GM19324 (cell line): ENCODE results near the gene NPAS3.

Source experiments
- ATAC-seq: cut with Tn5 transposase; IDR thresholded peaks from one replicate; pipeline ENCODE4 v1.9.1; 2021; ENCODE audit warnings: mild to moderate bottlenecking, moderate library complexity; ENCODE audit not compliant: unreplicated experiment, low FRiP score

The NPAS3 gene

GRCh38 chr14:33563191-33563900, 624.7 kb downstream of the NPAS3 start:
- ATAC-seq = no peak

DNA sequence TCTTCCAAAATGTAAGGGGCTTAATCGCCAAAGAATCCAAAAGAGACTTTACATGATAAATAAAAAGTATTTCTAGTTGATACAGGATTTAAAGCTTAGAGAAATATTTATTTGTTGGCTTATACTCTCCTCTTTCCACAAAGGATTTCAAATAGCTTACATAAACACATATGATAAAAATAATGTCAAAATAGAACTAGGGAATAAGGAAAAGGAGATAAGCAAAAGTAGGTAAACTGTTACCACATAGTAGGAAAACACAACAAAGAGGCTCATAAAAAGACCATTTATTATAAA, 625.2 kb downstream of the NPAS3 start:
- no peak for ATAC-seq

DNA sequence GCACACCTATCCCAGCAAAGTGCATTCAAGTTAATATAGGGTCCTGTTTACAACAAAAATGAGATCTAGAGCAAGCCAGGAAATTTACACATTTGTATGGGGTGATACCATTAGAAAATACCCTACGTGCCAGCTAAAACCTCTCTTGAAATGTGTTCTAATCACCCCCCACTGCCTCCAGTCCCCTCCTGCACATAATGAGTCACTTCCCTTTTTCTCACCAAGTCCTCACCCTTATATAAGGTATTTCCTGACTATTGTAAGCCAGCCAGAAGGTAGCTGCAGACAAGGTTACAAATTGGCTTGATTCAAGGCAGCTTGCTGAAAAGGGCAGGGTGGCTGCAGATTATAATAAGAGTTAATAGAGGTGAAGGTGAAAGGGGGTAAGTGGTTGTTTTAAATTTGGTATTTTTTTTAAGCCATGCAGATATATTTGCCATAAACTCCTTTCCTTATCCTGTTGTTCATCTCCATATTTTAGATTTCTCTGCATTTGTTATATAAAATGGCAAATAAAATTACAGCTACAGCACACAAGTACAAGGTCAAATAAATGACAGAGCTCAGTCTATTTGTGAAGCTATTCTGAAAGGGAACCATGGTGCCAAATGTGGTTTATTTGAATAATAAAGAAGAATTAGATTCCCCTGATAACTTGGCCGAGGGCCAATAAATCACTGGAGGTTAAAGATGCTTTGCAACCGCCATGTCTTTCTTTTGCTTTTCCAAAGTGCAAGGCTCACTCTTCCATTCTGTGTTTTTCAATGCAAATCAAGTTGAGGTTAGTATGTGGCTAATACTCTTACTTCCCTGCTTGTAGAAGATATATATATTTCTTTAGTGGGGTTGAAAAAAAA, 626.3 kb downstream of the NPAS3 start:
- peak; percentile 72 for ATAC-seq

DNA sequence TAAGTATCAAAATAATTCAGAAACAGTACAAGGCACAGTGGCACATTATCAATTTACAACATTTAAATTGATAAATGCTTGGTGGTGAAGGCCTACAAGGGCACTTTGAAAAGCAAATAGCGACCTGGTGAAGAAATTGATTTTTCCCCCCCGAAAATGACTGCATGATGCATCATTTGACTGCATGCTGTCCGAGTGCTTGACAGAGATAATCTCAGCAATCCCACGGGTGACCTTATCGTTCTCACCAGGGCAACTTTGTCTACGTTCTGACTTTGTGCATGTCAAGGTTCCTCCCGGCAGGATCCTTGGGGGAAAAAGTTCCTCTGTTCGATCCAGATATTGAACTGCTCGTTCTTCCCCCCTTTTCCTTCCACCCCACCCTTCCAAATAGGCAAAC, 627.4 kb downstream of the NPAS3 start:
- ATAC-seq = no peak

- no peak for ATAC-seq
Observed at GRCh38 chr14:33567023-33567728, 628.5 kb downstream of the NPAS3 start.

- ATAC-seq = no peak
Observed at GRCh38 chr14:33567731-33568130, 629.1 kb downstream of the NPAS3 start.

DNA sequence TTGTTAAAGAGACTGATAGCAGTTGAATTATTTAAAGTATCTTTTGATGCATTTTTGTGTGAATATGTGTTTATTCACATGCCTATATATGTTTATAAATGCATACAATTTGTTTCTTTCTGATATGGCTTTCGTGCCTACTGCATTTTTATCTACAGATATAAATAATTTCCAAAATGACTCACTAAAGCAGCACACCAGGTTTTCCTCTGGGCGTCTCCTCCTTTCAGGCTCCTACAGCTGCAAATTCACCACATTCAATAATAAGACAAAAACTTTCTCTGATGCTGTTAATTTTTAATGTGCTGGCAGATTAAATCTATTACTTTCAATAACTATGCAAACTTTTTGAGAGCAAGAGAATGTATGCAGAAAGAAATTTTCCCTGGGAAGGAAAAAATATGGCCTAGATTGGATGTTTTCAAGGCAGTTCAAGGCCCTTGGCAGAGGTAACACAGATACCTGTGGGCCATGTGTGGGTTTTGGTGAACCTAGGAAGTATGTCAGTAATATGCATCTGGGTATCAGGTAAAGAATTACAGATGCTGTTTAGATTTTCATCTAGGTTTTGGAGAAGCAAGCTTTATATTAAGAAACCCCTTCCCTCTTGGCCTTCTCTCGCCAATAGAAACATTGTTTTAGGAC, 630.4 kb downstream of the NPAS3 start:
- no peak for ATAC-seq

DNA sequence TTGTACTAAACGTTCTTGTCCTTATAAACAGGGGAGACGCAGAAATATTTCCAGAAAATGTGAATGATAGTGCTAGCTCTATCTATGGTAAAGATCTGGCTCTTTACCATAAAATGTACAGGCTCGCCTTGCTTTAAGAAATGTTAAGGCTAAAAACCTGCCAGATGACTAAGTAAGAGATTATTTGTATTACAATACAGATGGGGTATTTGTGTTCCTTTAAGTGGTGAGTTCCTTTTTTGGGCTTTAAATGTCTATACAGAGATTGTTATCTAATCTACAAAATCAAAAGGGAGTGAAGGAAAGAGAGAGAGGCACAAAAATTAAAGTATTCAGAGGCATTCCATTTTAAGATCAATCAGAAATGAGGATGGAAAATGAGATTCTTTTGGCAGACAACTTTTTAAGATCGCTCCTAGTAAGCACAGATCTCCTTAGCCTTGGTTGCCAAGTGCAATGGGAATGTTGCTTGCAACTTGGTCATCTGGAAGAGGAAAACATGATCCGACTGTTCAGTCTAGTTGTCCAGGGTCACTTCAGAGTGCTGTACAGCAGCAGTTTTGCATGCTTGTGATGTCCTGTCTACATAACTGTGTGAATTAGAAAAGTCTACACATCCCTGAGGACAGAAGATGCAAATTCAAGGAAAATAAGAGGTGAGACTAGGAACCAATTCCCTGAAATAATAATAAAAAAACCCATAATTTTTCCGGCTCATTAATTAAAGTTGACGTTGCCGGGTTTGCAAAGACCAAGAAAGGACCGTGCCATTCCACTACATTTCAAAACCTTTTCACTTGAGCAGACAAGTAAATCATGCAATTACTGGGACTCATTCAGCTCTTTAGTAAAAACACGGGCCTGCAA, 631.4 kb downstream of the NPAS3 start:
- ATAC-seq = no peak

DNA sequence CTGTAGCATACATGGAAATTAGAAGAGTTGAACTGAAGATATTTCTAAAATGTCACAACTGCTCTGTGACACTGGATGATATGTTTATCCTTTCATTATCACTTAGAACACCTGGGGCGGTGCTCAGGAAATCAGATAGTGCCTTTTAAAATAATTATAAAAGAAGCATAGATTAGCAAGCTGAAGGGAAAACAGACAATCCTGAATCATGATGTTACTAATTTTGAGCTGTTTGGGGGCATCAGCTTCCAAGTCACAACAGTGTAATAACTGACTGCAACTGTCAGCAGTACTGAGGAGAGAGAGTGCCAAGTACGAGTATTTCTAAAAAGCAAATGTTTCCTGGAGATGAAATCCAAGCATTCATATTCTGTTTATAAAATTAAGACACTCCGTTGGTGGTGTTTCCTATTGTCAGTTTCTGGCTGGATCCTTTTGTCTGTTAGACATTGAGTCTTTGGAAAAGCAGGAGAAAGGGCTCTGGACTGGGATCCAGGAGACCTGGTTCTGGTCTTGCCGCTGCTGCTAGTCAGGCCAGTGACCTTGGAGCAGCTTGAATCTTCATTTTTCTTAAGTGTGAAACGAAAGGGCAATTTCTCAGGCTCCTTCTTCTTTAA, 632.1 kb downstream of the NPAS3 start:
- ATAC-seq = no peak

GRCh38 chr14:33573301-33573880, 634.7 kb downstream of the NPAS3 start:
- no peak for ATAC-seq

GRCh38 chr14:33576014-33576413, 637.3 kb downstream of the NPAS3 start:
- no peak for ATAC-seq

GRCh38 chr14:33578461-33579216, 640.0 kb downstream of the NPAS3 start:
- ATAC-seq = no peak

GRCh38 chr14:33580231-33580749, 641.6 kb downstream of the NPAS3 start:
- ATAC-seq = no peak

DNA sequence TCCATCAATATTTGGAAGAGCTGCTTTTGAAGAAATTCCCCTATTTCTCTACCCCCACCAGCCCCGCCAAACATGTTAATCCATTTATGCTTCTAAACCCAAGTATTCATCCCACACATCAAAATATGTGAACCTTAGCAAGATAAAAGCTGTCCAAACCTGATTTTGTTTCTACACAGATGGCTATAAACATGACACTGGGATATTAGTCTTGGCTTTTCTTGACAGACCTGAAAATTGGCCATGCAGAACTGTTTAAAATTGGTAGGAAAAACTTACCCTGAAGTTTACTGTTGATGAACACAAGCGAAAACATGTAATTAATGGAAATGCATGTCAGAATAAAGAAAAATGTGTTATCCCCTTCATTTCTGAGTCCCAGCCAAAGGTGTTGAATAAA, 642.2 kb downstream of the NPAS3 start:
- no peak for ATAC-seq

DNA sequence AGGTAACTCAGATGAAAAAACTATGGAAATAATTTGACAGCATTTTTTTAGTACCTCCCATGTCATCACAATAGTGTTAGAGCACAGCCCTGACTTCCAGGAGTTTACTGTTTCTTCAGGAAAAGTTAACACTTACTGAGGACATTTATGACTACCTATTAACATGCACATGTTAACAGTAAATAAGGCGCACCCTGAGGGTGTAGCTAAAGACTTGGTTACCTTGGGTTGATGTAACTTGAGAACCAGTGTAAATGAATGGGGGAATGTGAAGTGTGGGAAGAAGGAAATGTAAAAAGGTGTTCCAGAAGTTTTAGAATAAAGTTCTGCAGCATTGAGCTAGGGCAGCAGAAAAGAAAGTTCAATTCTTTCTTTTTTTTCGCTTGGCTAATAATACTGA, 646.0 kb downstream of the NPAS3 start:
- no peak for ATAC-seq

GRCh38 chr14:33586806-33587205, 648.1 kb downstream of the NPAS3 start:
- ATAC-seq = no peak

DNA sequence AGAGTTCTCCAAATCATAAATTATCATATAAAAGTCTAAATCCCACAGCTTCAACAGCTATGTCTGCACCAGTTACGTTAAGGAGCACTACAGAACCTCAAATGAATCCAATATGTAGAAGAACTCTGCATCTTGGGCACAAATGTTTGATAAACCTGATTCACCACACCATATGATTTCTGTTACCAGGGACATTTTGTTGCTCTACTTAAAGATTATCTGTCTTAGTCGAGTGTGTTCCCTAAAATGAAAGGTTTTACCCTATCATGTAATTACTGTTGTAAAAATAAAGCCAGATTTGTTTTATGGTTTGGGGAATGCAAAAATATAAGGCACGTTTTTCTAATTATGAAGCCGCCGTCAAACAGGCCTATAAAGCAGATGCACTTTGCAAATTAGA, 649.1 kb downstream of the NPAS3 start:
- no peak for ATAC-seq

DNA sequence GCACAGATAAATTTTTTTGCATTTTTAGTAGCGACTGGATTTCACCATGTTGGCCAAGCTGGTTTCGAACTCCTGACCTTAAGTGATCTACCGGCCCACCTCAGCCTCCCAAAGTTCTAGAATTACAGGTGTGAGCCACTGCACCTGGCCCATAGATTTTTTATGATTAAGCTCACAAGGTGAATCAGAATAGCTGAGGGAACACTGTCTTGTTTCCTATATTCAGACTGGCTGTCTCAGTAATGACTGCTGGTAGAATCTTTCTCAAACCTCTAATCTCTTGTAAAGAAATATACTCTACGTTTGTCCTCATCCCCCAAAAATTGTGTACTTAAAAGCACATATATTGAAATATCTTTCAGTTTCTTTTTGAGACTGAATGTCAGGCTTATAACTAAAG, 650.1 kb downstream of the NPAS3 start:
- ATAC-seq = no peak
